NCI-H510A treated with DMSO at 0.1 percent for 48 hours (cell line): ENCODE measurements around the gene DAB2IP.
A peak's percentile ranks its signal among the peaks of the same experiment; 100 is the strongest.
"Not testable (repeated sequence)": the region's sequence is repeated elsewhere in the genome, so short reads cannot be mapped to it uniquely, and the experiment has no call there.

Experiments used
- DNase-seq: peaks from one replicate; lab custom pipeline; 2025; lab: John Stamatoyannopoulos, UW

The DAB2IP gene

GRCh38 chr9:121644040-121644439 lies 7.4 kb upstream of the DAB2IP start:
- DNase-seq, result not testable (repeated sequence)

DNA sequence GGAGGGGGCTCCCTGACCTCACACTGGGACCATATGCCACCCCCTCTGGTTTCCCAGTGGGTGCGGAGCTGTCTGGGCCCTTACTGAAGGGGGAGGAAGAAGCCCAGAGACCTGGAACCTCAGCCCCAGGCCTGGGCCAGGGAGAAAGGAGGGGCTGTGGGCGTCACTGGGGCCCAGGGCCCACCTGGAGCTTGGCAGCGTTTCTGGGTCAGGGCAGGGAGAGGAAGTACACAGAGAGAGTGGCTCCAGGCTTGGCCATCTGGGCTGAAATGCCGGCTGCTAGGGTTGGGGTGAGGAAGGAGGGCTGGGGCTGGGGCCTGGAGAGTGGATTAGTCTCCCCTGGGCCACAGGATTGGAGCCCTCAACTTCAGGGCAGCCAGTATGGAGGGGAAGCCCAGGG lies 6.4 kb upstream of the DAB2IP start:
- no peak for DNase-seq

DNA sequence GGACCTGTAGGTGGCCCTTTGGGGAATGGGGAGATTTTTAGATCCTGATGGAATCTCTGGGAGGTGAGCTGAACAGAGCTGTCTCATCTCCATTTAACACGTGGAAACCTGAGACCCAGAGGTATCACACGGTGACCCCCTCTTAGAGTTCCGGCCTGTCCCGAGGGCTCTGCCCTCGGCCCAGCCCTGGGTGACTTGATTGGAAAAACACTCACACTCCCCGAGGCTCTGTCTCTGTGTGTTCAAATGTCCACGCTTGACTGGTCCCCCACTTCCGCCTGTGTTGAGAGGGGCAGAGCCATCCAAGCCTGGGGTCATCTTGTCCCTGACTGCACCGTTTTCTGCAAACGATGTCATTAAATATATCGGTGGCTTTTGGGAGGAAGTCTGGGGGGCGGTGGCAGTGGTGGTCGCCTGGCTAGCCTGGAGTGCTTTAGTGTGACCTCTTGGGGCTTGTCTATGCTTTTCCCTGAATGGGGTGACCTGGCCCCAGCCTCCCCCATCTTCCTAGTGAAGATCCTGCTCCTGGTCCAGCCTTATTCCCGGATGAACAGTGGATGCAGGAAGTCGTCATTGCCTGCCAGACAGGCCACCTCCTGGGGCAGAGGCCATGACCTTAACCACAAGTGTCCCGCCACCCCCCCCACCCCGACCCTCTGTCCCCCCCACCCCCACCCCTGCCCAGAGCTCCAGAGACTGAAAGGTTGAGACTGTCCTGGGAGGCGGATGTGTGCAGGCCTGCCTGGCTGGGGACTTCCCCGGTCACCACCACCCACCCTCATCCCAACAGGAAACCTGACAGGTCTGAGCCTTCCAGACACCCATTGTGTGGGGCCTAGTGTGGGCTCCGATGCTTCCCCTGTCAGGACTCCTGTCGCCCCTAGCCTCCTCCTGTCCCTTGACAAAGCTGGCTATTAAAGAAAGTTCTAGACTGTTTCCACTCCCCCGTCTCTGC lies 5.3 kb upstream of the DAB2IP start:
- no peak for DNase-seq

DNA sequence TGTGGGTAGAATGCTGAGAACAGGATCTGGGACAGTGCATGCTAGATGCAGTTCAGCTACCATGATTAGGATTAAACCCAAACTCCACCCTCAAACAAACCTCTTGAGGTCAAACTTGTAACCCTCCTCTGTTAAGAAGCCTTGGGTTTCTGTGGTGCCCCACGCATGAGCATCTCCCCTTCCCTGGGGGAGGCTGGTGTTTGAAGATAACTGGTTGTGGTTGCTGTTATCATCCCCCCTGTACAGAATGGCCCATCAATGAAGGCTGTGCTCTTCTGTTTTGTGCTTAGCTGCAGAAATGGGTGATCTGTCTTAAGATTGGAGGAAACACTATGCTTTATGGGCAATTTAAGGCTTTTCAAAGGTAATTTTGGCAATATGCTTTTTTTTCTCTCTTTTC lies 4.4 kb upstream of the DAB2IP start:
- no peak for DNase-seq

GRCh38 chr9:121648172-121648571 lies 3.3 kb upstream of the DAB2IP start:
- no peak for DNase-seq

GRCh38 chr9:121648799-121649198 lies 2.6 kb upstream of the DAB2IP start:
- DNase-seq, result no peak

DNA sequence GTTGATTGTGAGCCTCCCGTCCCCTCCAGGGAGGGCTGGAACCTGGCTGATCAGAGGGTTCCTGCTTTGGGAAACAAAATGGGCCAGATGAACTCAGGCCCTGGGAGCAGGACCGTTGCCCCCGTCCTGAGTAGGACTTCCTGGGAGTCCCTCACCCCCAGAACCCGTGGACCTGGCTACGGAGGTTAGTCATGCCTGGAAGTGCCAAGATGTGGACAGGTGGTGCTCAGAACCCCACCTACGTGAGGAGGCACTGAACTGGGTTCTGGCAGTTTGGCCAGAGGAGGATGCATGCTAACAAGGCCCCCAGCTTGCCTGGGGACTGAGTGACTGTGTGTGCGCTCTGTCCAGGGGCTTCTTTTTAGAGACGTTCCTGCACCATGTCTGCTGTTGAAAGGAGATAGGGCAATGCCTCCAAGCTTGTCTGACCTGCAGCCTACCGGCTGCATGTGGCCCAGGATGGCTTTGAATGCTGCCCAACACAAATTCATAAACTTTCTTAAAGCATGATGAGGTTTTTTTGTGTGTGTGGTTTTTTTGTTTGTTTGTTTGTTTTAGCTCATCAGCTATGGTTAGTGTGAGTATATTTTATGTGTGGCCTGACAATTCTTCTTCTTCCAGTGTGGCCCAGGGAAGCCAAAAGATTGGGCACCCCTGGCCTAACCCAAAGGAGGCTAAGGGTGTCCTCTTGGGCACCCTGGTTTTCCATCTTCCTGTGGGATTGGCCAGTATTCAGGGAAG lies 1.8 kb upstream of the DAB2IP start:
- DNase-seq, result no peak

GRCh38 chr9:121650217-121651007 lies 1.0 kb upstream of the DAB2IP start:
- DNase-seq, result peak; percentile 80

DNA sequence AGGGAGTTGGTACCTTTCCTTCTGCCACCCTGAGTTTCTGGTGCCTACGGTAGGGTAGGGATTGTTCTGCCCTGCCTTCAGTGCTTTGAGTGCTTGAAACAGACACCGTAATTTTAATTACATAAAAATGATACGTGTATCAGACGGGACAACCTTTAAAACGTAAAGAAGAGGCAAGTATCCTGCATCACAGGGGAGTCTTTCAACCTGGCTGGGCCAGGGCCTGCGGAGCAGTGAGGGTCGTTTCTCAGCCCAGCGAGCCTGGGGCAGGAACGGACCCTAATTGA lies 483 bp upstream of the DAB2IP start:
- peak; percentile 57 for DNase-seq

DNA sequence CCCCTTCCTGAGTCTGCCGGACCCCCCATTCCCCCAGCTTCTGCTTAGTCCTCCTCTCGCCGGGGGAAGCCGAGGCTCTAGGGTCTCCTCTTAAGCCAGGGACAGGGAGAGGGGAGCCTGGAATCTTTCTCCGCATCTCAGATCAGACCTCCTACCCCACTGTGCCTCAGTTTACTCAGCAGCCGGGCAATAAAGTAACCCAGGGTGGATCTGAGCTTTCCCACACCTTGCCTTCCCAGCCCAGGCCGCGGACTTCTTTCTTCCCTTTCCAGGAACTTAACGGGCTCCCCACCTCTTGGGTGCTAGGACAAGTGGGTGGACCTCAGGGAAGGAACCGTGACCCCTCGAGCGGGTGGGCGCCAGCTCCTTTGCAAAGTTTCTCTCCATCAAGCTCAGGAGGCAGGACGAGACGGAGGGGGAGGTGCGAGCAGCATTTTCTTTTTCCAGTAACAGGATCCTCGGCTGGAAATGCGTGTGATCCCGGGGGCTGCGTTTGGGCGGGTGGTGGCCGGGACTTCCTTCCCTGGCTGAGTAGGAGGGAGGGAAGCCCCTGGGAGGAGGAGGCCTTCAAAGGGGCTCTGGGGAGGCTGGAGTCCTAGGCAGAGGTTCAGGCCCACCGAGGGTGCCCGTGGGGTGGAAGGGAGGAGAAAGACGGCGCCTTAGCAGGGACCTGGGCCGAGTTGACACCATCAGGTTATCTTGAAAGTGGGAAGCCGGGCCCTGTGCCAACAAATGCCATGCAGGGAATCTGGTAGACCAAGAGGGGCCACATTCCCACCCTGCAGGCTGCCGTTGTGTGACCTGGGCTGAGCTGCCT lies 795 bp downstream of the DAB2IP start:
- DNase-seq, result no peak

DNA sequence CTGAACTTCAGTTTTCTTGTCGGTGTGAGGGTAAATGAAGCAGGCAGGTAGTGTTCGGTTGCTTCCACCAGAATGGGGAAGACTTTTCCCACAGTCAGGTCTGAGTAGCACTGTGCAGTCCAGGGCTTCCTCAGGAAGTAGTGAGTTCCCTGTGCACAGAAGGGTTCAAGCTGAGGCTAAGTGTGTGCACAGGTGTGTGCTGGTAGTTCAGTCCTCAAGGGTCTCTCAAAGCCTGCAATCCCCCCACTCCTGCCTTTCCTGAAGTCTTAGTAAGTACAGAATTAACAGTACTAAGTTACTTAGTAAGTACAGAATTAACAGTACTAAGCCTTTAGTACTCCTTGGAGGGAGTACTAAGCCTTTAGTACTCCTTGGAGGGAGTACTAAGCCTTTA lies 1.4 kb downstream of the DAB2IP start:
- no peak for DNase-seq

GRCh38 chr9:121654499-121655140 lies 3.2 kb downstream of the DAB2IP start:
- no peak for DNase-seq

- DNase-seq, result no peak
These were observed 3.9 kb downstream of the DAB2IP start for GRCh38 chr9:121655231-121655755.

GRCh38 chr9:121656941-121657470 lies 5.6 kb downstream of the DAB2IP start:
- DNase-seq, result no peak

GRCh38 chr9:121658166-121658565 lies 6.7 kb downstream of the DAB2IP start:
- DNase-seq, result no peak

DNA sequence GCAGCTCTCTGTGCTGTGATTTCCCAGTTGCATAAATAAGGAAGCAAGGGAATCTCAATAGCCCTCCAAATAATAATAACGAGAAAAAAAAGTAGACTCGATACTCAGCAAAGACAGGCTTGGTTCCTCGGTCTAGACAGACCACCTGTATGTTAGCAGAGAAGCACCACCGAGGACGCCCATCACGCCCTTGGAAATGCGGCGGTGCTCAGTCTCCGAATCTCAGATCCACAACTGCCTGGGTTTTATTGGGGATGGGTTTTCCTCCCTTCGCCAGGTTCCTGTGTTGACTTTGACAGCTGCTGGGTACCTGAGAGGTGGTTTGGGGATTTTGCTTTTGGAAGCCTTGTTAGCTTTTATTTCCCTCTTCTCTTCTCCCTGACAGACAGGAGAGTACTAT lies 7.2 kb downstream of the DAB2IP start:
- DNase-seq, result no peak

DNA sequence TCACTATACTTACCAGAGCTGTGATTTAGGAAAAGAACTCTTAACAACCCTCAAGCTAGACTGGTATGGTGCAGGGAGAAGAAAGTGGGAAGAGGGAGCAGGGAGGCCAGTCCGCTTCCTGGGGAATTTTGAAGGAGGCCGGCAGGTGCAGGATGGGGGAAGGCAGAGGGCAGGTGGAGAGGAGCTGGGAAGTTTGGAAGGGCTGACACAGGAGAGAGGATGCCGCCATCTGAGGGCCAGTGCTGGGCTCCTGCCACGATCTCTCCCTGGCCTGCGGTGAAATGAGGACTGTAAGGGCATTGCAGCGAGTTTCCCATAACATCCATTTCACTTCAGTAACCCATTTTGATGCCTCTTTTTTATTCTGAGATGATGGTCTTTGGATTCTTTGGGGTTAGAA lies 8.9 kb downstream of the DAB2IP start:
- DNase-seq, result no peak

- no peak for DNase-seq
These were observed 9.4 kb downstream of the DAB2IP start for GRCh38 chr9:121660876-121661275.

GRCh38 chr9:121661328-121661727 lies 9.9 kb downstream of the DAB2IP start:
- DNase-seq, result no peak

DNA sequence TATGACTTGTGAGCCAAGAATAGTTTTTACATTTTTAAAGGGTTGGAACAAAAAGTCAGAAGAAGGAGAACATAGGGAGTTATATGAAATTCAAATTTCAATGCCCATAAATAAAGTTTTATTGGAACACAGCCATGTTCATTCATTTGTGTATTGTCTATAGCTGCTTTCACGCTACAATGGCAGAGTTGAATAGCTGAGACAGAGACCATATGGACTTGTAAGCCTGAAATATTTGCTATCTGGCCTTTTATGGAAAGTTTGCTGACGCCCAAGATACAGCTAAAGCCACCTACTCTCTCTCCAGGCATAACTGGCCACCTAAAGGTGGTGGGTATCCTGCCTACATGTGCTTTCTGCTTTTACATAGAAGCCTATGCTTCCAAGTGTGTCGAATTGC lies 10.9 kb downstream of the DAB2IP start:
- DNase-seq, result no peak
